C4-2B (cell line): Measurements from ENCODE around the gene TMEM191C.
"Not testable (repeated sequence)": the region's sequence is repeated elsewhere in the genome, so short reads cannot be mapped to it uniquely, and the experiment has no call there.

Experiments
- ZFX ChIP-seq: fragments of 450-650 bp; IDR thresholded peaks from 2 replicates; pipeline ENCODE4 v1.6.1; 2017
- TF ChIP-seq, protein P1 (sequence below): fragments of 450-650 bp; conservative IDR thresholded peaks from 2 replicates; pipeline ENCODE4 v1.5.1; 2017; ENCODE audit warnings: mild to moderate bottlenecking

DNA sequence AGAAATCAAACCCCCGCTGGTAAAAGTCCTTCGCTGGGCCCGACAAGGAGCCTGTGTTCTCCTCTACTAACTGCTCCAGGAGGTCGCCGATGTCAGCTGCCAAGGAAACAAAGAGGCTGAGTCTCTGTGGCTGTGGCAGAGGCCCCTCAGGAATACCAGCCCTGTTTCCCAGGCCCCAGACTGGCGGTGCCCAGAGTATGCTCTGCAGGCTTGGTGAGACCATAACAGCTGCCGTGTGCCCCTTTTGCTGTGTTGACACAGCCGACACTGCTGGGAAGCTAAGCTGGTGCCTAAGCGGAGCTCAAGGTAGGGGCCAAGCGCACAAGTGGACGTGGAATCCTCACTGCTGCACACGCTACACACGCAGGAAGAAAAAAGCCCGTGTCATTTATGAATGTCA is 16.9 kb downstream of the TMEM191C start:
- TF ChIP-seq, protein P1, sequence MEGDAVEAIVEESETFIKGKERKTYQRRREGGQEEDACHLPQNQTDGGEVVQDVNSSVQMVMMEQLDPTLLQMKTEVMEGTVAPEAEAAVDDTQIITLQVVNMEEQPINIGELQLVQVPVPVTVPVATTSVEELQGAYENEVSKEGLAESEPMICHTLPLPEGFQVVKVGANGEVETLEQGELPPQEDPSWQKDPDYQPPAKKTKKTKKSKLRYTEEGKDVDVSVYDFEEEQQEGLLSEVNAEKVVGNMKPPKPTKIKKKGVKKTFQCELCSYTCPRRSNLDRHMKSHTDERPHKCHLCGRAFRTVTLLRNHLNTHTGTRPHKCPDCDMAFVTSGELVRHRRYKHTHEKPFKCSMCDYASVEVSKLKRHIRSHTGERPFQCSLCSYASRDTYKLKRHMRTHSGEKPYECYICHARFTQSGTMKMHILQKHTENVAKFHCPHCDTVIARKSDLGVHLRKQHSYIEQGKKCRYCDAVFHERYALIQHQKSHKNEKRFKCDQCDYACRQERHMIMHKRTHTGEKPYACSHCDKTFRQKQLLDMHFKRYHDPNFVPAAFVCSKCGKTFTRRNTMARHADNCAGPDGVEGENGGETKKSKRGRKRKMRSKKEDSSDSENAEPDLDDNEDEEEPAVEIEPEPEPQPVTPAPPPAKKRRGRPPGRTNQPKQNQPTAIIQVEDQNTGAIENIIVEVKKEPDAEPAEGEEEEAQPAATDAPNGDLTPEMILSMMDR, result not testable (repeated sequence)
- not testable (repeated sequence) for TF ChIP-seq ZFX
